ES-I3 (cell line): ENCODE results near the gene SYNPO.
A peak's percentile ranks its signal among the peaks of the same experiment; 100 is the strongest.

Experiments
- H3K36me3 ChIP-seq: 2 replicates; pipeline ENCODE4 v1.6.1; 2013; ENCODE audit warnings: mild to moderate bottlenecking, low read length, control low read depth, moderate library complexity; ENCODE audit not compliant: insufficient read depth
- H3K4me1 ChIP-seq: 2 replicates; pipeline ENCODE4 v1.6.1; 2013; ENCODE audit warnings: mild to moderate bottlenecking, control low read depth, low read length; ENCODE audit not compliant: insufficient read depth
- H3K9ac ChIP-seq: 2 replicates; pipeline ENCODE4 v1.6.1; 2013; ENCODE audit warnings: low read depth, mild to moderate bottlenecking, low read length, moderate library complexity
- H3K9me3 ChIP-seq: 2 replicates; pipeline ENCODE4 v1.6.1; 2013; ENCODE audit warnings: mild to moderate bottlenecking, low read length, moderate library complexity; ENCODE audit not compliant: control insufficient read depth, insufficient read depth

The SYNPO gene

DNA sequence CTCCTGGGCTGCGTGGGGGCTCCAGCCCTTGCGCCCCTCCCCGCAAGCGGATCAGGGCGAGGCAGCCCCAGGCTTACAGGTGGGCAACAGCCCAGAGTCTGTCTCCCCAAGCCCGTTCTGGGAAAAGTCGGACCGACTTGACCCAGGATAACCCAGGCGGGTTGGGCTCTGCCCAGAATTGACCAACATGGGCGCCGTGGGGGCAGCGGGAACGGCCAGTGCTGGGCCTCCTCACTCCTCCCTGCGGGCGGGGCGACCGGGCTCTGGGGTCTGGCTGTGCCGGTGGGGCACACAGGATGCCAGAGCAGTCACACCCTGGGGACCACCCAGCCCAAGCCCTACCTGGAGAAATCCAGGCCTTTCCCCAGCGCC, 15.3 kb upstream of the SYNPO start:
- peak overlapping the region; percentile 63 for H3K9ac ChIP-seq
- no peaks in the 10 kb centered on the region for H3K36me3 ChIP-seq
- no peaks in the 10 kb centered on the region for H3K9me3 ChIP-seq
- H3K4me1 ChIP-seq, result peaks cover 12% of the 10 kb centered on the region; the same call in 1 of the 2 replicates

DNA sequence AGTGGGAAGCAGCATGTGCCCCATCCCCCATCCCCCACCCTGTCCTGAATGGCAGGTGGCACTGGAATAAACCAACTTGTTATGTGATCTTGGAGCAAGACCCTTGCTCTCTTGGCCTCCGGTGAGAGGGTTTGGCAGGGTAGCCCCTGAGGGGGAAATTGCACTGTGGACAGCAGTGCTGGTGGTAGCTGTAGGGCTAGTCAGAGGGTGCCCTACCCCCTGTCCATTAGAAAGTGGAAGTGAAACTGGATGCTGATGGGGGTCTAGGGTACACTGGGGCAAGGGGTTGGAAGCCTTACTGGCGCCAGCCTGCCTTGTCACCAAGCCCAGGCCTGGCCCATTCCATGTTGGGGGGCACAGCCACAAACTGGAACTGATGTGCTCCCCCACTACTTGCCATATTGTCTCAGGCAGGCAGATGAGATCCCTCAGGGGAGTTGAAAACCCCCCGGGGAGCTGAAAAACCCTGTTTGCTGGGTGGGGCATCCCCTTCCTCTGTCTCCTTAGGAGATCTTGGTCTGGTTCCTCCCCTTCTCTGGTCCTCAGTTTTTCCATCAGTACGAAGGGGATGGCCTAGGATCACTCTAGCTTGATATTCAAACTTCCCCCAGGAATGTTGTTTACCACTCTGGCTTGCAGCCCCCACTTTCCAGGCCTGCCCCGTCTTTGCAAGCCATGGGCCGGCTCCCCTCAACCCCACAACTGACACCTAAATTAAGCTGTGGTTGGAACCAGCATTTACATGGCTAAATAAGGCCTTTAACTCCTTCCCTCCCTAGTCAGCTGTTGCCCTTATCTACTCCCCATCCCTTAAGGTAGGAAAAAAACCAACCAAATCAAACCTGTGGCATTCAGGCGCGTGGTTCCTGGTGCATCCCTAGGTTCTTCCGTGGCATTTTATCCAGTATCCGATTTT, 14.4 kb upstream of the SYNPO start:
- Histone ChIP-seq H3K36me3 (no peaks in the 10 kb centered on the region), H3K9ac (no peak overlapping the region), H3K4me1 (peaks cover 12% of the 10 kb centered on the region; the same call in 1 of the 2 replicates), H3K9me3 (no peaks in the 10 kb centered on the region)

DNA sequence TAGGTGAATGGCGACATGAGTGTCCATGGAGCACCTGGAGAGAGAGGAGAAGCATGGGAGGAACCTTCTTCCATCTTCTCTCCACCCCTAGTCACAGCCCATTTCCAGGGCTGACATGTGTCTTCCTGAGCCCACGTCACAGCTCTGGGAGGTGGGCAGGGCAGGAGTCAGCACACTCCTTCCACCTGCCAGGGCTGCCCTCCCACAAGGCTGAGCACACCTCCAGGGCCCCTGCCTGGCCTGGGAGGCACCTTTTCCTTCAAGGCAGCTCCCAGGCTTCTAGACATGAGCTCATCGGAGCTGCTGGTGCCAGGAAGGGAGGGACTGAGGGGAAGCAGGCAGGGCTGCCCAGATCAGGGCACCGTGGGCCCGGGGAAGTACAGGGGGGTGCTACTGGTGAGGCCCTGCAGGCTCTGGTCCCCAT, 13.6 kb upstream of the SYNPO start:
- Histone ChIP-seq H3K9ac (no peak overlapping the region), H3K4me1 (peaks cover 12% of the 10 kb centered on the region; the same call in 1 of the 2 replicates), H3K36me3 (no peaks in the 10 kb centered on the region), H3K9me3 (no peaks in the 10 kb centered on the region)

DNA sequence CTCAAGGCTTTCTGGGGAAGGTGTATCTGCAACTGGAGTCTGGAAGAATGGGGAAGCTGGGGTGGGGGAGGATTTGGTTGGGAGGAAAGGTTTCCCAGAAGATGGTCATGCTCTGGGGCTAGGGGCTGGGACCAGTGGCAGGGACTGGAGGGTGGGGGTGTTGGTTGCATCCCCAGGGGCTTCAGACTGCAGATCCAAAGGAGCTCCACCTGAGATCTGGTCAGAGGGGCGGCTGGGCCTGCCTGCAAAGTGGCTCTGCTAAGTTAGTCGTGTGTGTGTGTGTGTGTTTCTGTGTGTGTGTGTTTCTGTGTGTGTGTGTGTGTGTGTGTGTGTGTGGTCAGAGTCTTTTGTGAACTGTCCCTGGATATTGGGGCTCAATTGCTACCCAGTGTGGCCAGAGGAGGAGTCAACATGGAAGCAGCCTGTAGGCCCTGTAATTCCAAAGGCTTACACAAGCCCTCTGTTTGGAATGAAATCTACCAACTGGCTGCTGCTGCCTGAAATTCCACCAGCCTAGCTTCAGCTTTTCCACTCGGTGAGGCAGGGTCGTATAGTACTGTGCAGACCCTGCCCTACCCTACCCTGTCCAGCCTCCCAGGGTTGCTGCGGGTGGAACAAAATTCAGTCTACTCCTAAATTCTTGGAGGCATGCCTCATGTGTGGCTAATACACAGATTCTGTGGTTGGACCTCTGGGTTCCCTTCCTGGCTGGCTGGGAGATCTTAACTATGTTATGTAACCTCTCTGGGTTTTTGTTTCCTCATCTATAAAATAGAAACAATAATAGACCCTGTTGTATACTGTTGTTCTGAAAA, 12.5 kb upstream of the SYNPO start:
- H3K4me1 ChIP-seq, result peaks cover 12% of the 10 kb centered on the region; the same call in 1 of the 2 replicates
- no peak overlapping the region for H3K9ac ChIP-seq
- no peaks in the 10 kb centered on the region for H3K36me3 ChIP-seq
- H3K9me3 ChIP-seq, result no peaks in the 10 kb centered on the region

DNA sequence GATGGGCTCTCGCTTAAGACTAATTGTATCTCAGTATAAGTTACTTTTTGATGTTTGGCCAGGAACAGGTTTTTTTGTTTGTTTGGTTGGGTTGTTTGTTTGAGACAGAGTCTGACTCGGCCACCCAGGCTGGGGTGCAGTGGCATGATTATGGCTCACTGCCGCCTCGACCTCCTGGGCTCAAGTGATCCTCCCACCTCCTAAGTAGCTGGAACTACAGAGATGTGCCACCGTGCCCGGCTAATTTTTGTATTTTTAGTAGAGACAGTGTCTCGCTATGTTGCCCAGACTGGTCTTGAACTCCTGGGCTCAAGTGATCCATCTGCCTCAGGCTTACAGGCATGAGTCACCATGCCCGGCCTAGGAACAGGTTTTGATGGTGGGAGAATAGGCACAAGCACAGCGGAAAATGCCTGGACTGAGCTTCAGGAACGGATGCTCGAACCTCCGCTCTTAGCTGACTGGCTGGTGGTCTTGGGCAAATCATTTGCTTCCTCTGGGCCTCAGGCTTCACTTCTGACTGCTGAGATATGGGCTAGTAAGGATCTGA, 11.4 kb upstream of the SYNPO start:
- H3K4me1 ChIP-seq, result peaks cover 6% of the 10 kb centered on the region; the same call in 1 of the 2 replicates
- no peaks in the 10 kb centered on the region for H3K9me3 ChIP-seq
- no peak overlapping the region for H3K9ac ChIP-seq
- H3K36me3 ChIP-seq, result no peaks in the 10 kb centered on the region

DNA sequence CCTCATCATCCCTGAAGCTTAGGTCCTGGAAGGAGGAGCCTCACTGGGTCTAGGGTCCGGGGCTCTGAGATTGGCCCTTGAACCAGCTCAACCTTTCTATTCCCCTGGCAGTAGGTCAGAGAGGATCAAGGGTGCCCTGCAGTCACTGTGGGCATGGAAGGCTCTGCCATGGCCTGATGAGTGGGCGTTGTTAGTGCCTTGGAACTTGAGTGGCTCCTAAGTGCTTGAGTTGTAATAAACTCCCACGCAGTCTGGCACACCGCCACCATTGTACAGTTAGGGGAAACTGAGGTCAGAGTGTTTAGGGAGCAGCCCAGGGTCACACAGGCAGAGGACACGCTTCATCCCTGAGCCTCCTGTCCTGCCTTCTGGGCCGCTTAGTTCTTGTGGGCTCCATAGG, 10.4 kb upstream of the SYNPO start:
- H3K36me3 ChIP-seq, result no peaks in the 10 kb centered on the region
- H3K9me3 ChIP-seq, result no peaks in the 10 kb centered on the region
- no peak overlapping the region for H3K9ac ChIP-seq
- peaks cover 5% of the 10 kb centered on the region; the same call in 1 of the 2 replicates for H3K4me1 ChIP-seq

DNA sequence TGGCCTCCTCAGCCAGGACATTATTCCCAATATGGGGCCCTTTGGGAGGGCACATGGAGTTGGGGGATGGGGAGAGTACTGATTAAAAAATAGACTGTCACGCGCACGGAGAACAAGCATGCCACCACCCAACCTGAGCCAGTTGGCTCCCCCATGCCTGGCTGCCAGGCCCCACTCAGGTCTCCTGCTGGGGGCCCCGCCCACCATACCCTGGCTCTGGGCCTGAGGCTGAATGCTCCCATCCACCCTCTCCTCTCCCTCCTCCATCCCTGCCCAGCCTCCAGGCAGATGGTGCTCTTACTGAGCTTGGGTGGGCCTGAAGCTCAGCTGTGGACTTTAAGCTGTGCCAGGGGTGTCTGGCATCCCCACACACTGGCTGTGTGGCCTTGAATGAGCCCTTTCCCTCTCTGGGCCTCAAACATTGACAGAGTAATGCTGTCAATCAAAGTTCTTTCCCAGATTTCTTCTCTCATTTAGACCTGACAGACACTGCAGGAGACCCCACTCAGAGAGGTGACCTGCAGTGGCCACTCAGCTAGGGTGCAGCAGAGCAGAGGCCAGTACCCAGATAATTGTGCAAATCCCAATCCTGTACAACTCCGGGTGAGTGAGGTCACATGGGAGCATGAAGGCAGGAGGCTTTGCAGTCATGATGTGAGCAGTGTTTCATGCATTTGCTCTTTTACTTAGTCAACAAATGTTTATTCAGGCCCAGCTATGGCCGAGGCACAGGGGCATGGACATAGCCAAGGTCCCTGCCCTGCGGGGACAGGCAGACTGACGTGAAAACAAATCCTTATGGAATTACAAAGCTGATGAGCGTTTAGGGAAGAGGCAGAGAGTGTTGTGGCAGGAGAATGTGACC, 9.8 kb upstream of the SYNPO start:
- no peak overlapping the region for H3K9ac ChIP-seq
- H3K9me3 ChIP-seq, result no peaks in the 10 kb centered on the region
- H3K36me3 ChIP-seq, result no peaks in the 10 kb centered on the region
- H3K4me1 ChIP-seq, result peaks cover 3% of the 10 kb centered on the region; the same call in 1 of the 2 replicates

DNA sequence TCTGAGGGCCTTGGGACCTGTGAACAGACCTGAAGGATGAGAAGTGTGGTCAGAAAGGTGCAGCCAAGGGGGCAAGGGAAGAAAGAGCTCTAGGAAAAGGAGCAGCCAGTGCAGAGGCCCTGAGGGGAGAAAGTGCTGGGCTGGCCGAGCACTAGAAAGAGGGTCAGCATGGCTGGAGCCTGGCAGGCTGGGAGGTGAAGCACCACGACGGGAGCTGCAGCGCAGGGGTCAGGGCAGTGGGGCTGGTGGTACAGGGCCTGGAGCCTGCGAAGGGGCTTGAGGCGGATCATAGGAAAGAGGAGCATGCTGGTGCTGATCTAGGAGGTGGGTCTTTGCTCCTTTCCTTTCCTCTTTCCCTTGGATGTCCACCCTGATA, 9.1 kb upstream of the SYNPO start:
- H3K9ac ChIP-seq, result no peak overlapping the region
- no peaks in the 10 kb centered on the region for H3K9me3 ChIP-seq
- H3K36me3 ChIP-seq, result no peaks in the 10 kb centered on the region
- H3K4me1 ChIP-seq, result no peaks in the 10 kb centered on the region; the same call in 1 of the 2 replicates

DNA sequence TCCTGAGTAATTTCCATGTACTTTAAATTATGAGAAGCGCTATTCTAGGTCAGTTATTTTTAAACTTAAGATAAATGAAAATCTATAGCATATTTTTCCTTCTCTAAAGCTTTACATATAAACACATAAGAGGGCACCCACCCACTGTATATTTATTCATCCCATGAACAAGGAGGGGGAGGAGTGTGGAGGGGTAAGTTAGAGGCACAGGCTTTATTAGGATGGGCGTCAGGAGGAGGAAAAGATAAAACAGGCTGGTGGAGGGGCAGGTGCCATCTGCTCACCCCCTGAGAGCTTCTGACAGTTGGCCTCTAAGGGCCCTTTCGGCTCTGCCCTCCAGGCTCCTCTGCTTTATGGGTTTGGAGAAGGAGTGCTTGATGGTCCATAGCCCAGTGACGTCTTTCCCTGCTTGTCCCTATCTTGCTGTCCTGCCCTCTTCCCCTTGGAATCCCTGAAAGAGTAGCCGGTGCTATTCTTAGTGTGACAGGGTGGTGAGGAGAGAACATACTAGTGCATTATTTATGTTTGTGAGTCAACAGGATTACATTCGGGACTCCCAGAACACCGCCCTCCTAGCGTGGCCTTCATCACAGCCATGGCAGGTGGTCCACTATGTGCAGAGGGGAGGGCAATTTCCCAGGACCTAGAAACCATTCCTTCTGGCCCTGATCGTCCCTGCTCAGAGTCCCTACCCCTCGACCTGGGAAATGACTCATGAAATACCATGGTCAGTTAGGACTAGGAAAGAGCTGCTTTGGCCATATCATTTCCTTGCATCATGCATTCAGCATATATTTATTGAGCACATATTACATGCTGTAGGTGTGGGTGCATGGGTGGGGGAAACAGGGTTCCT, 7.9 kb upstream of the SYNPO start:
- Histone ChIP-seq H3K9me3 (no peaks in the 10 kb centered on the region), H3K36me3 (no peaks in the 10 kb centered on the region), H3K4me1 (peaks cover 3% of the 10 kb centered on the region; the same call in 1 of the 2 replicates), H3K9ac (no peak overlapping the region)

DNA sequence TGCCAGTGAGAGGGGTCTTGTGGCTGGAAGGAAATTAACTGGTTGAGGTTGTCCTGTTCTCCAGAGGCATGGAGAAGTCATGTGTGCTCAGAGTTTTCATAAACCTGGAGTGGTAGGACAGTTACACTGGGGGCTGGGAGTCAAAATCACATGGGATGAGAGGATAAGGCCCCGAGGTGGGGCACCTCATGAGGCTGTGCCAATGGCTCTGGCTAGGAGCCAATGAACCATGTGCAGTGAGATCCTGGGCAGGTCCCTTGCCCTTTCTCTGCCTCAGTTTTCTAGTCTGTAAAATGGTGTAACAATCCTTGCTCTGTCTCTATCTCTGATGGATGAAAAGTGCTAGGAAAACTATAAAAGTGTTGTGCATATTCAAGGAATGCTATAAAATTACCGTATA, 7.0 kb upstream of the SYNPO start:
- Histone ChIP-seq H3K9me3 (no peaks in the 10 kb centered on the region), H3K4me1 (peaks cover 7% of the 10 kb centered on the region), H3K9ac (no peak overlapping the region), H3K36me3 (no peaks in the 10 kb centered on the region)

DNA sequence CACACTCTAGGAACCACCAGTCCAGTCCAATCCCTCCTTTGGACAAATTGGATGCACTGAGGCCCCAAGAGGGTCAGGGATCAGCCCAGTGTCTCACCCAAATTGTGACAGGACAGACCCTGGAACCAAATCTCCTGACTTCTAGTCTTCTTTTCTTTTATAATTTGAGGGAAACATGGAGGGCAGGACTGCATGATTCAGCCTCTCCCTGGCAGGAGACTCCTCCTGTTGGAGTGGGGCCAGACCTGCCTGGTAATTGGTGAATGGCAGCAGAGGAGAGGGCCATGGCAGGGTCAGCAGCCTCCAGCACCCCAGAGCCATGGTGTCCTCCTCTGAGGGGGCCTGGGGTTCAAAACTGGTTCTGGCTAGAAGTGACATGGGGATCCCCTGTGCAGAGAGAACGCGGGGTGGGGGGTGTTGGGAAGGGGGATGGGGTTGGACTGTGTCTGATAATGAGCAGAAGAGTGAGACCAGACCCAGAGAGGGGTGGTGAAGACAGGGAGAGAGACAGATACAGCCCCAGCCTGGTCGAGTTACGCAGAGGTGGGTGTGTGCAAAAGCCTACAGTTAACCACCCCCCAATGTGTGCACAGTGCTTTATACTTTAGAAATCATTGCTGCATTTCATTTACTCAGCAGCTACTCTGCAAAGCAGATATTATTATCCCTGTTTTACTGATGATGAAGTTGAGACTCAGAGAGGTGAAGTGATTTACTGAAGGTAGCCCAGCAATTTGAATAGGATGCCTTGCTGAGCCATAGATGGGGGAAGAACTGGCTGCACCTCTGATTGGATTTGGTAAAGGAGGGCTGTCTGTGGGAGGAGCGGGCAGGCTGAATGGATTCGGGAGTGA, 3.8 kb upstream of the SYNPO start:
- no peaks in the 10 kb centered on the region for H3K9me3 ChIP-seq
- peaks cover 28% of the 10 kb centered on the region for H3K4me1 ChIP-seq
- H3K9ac ChIP-seq, result no peak overlapping the region
- H3K36me3 ChIP-seq, result no peaks in the 10 kb centered on the region

DNA sequence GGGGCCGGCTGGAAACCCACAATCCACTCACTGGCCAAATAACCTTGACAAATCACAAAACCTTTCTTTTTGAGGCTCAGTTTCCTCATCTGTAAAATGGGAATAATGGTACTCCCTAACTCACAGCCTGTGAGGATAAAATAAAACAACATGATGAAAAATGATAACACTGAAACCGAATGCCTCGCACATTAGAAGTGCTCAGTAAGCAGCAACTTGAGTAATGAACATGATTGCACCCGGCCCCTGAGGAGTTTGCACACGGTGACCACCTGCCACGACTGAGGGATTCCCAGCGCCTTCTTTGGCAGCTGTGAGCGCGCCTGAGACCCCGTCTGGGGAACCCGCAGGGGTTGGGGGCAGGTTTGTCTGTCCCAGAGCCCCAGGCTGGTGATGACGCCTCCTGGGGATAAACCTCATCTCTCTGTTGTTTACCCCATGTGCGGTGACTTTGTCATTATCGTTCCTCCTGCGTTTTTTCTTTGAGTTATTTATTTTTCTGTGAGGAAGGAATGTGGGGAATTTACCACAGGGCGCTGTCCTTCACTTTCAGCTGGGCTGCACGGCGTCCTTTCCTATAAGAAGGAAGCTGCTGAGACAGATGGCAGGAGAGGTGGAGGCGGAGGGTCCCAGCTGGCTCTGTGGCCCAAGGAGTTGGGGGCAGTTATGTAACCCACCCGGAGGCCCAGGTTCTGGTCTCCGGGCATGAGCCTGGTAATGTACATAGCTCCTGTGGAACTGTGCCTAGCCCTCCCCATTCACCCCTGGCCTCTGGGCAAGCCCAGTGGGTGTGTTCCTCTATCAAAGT, 3.0 kb upstream of the SYNPO start:
- H3K36me3 ChIP-seq, result no peaks in the 10 kb centered on the region
- peaks cover 36% of the 10 kb centered on the region for H3K4me1 ChIP-seq
- no peaks in the 10 kb centered on the region for H3K9me3 ChIP-seq
- no peak overlapping the region for H3K9ac ChIP-seq
